Neural crest cell (in vitro differentiated cells): Measurements from ENCODE around the gene CRAMP1. TPM values are rescaled to one million over a fixed set of nuclear protein-coding genes. Genes with fewer than 3 reads are reported as not detected.

ENCODE experiments used
- DNase-seq: peaks from one replicate; pipeline ENCODE4 v3.0.0; 2021; ENCODE audit warnings: low read depth, mixed read lengths, low spot score
- H3K27ac Mint-ChIP-seq: one replicate; pipeline ENCODE4 v1.8.0; 2021; ENCODE audit warnings: mild to moderate bottlenecking, mixed read lengths; ENCODE audit not compliant: unreplicated experiment
- H3K27me3 Mint-ChIP-seq: 2 replicates; pipeline ENCODE4 v1.8.0; 2021; ENCODE audit warnings: low read depth, mild to moderate bottlenecking, mixed read lengths
- H3K36me3 Mint-ChIP-seq: 2 replicates; pipeline ENCODE4 v1.8.0; 2021; ENCODE audit warnings: low read depth, mild to moderate bottlenecking, mixed read lengths
- H3K4me1 Mint-ChIP-seq: 2 replicates; pipeline ENCODE4 v1.8.0; 2021; ENCODE audit warnings: mixed read lengths
- H3K4me3 Mint-ChIP-seq: one replicate; pipeline ENCODE4 v1.8.0; 2021; ENCODE audit warnings: mild to moderate bottlenecking, mixed read lengths
- H3K9me3 Mint-ChIP-seq: 2 replicates; pipeline ENCODE4 v1.8.0; 2021; ENCODE audit warnings: mixed read lengths
- CTCF ChIP-seq: fragments of 200-600 bp; sonication (generic); conservative IDR thresholded peaks from 2 replicates; pipeline ENCODE4 v1.5.0; 2021; ENCODE audit warnings: antibody characterized with exemption, mild to moderate bottlenecking
- total RNA-seq: library from RNA; stranded (reverse); gene quantifications from 2 replicates; pipeline ENCODE4 v1.2.1, GENCODE V29; 2021

CRAMP1 gene
- total RNA-seq, 1 donor from 2014 or later, result 38.3 TPM

GRCh38 chr16:1670371-1670770, 58.2 kb downstream of the CRAMP1 start:
- no peak overlapping the region for H3K27ac Mint-ChIP-seq
- no peak for TF ChIP-seq CTCF
- DNase-seq, result no peak
- no peaks in the 10 kb centered on the region for H3K27me3 Mint-ChIP-seq
- no peaks in the 10 kb centered on the region for H3K9me3 Mint-ChIP-seq
- peaks cover 15% of the 10 kb centered on the region for H3K36me3 Mint-ChIP-seq
- no peak overlapping the region for H3K4me3 Mint-ChIP-seq
- no peaks in the 10 kb centered on the region for H3K4me1 Mint-ChIP-seq

GRCh38 chr16:1670866-1671265, 58.7 kb downstream of the CRAMP1 start:
- no peaks in the 10 kb centered on the region for H3K4me1 Mint-ChIP-seq
- H3K27me3 Mint-ChIP-seq, result no peaks in the 10 kb centered on the region
- H3K4me3 Mint-ChIP-seq, result no peak overlapping the region
- no peak for DNase-seq
- TF ChIP-seq CTCF, result no peak
- H3K36me3 Mint-ChIP-seq, result peaks cover 15% of the 10 kb centered on the region
- no peak overlapping the region for H3K27ac Mint-ChIP-seq
- no peaks in the 10 kb centered on the region for H3K9me3 Mint-ChIP-seq

GRCh38 chr16:1673424-1674151, 61.4 kb downstream of the CRAMP1 start:
- DNase-seq, result no peak
- Mint-ChIP-seq H3K36me3 (peaks cover 13% of the 10 kb centered on the region), H3K27ac (peak overlapping the region; percentile 35), H3K4me3 (no peak overlapping the region), H3K27me3 (no peaks in the 10 kb centered on the region), H3K9me3 (no peaks in the 10 kb centered on the region), H3K4me1 (peaks cover under 1% of the 10 kb centered on the region)
- no peak for TF ChIP-seq CTCF

- no peak for DNase-seq
- Mint-ChIP-seq H3K27me3 (no peaks in the 10 kb centered on the region), H3K27ac (peak overlapping the region; percentile 35), H3K4me1 (peaks cover 7% of the 10 kb centered on the region), H3K4me3 (no peak overlapping the region), H3K36me3 (peaks cover 13% of the 10 kb centered on the region), H3K9me3 (no peaks in the 10 kb centered on the region)
- TF ChIP-seq CTCF, result no peak
These were observed 62.1 kb downstream of the CRAMP1 start for GRCh38 chr16:1674306-1674705.

- no peak overlapping the region for H3K4me3 Mint-ChIP-seq
- no peak for DNase-seq
These were observed 62.8 kb downstream of the CRAMP1 start for GRCh38 chr16:1674751-1675664.

More at GRCh38 chr16:1674751-1675664, 62.8 kb downstream of the CRAMP1 start:
- Mint-ChIP-seq H3K36me3 (peaks cover 13% of the 10 kb centered on the region), H3K27me3 (no peaks in the 10 kb centered on the region), H3K9me3 (no peaks in the 10 kb centered on the region), H3K4me1 (peaks cover 11% of the 10 kb centered on the region), H3K27ac (no peak overlapping the region)
- no peak for TF ChIP-seq CTCF
